HG03575 (cell line): ENCODE measurements around the gene POC1A.
A peak's percentile ranks its signal among the peaks of the same experiment; 100 is the strongest.

Experiments used
- ATAC-seq: cut with Tn5 transposase; IDR thresholded peaks from one replicate; pipeline ENCODE4 v1.9.1; 2021; ENCODE audit not compliant: unreplicated experiment, insufficient number of reproducible peaks, low FRiP score; ENCODE audit errors: extremely low read depth

POC1A gene

GRCh38 chr3:52154135-52155094 is at the start of gene POC1A:
Gene POC1A (minus strand): TSS chr3:52154423. CDS start chr3:52154372, 51 bp downstream.
- ATAC-seq = peak; percentile 62

- ATAC-seq = no peak
These were observed 49.5 kb upstream of the POC1A start for GRCh38 chr3:52203701-52204100.

- ATAC-seq = no peak
These were observed 48.3 kb upstream of the POC1A start for GRCh38 chr3:52202384-52203077.

- ATAC-seq = no peak
These were observed 46.9 kb upstream of the POC1A start for GRCh38 chr3:52200981-52201679.

GRCh38 chr3:52198643-52199608 is 44.7 kb upstream of the POC1A start:
- no peak for ATAC-seq

GRCh38 chr3:52197842-52198625 is 43.8 kb upstream of the POC1A start, which contains the start of gene ALAS1:
Gene ALAS1 (plus strand): TSS chr3:52198160. CDS start chr3:52199242, 1,082 bp downstream.
- no peak for ATAC-seq

GRCh38 chr3:52197499-52197841 is 43.2 kb upstream of the POC1A start:
- ATAC-seq = no peak

GRCh38 chr3:52196977-52197376 is 42.8 kb upstream of the POC1A start:
- ATAC-seq = no peak

GRCh38 chr3:52195823-52196331 is 41.7 kb upstream of the POC1A start:
- ATAC-seq = no peak

- no peak for ATAC-seq
These were observed 41.0 kb upstream of the POC1A start for GRCh38 chr3:52195291-52195597.

- ATAC-seq = no peak
These were observed 40.5 kb upstream of the POC1A start for GRCh38 chr3:52194485-52195290.

GRCh38 chr3:52193065-52193464 is 38.8 kb upstream of the POC1A start:
- no peak for ATAC-seq

- no peak for ATAC-seq
These were observed 37.4 kb upstream of the POC1A start for GRCh38 chr3:52191663-52192062.

GRCh38 chr3:52190294-52191074 is 36.3 kb upstream of the POC1A start:
- ATAC-seq = no peak

- no peak for ATAC-seq
These were observed 34.3 kb upstream of the POC1A start for GRCh38 chr3:52188556-52188955.

GRCh38 chr3:52186729-52187128 is 32.5 kb upstream of the POC1A start:
- ATAC-seq = no peak
